Testis (tissue), 2 donors: ENCODE results near the gene CFAP53.

ENCODE experiments used
- POLR2A ChIP-seq: fragments of 450-650 bp; IDR thresholded peaks from one replicate; pipeline ENCODE4 v1.6.1; 2017; ENCODE audit warnings: antibody characterized with exemption, mild to moderate bottlenecking, moderate library complexity
- TF ChIP-seq, protein P1 (sequence below), 3 experiments: fragments of 450-650 bp in 2 of 3; fragments of 200-600 bp in 1 of 3; sonication (generic) in 1 of 3; IDR thresholded peaks; one replicate each; pipeline ENCODE4 v1.5.1; 2016 to 2019; ENCODE audit warnings: antibody characterized with exemption in 3 of 3, mild to moderate bottlenecking in 2 of 3, moderate library complexity in 1 of 3

- TF ChIP-seq, protein P1, sequence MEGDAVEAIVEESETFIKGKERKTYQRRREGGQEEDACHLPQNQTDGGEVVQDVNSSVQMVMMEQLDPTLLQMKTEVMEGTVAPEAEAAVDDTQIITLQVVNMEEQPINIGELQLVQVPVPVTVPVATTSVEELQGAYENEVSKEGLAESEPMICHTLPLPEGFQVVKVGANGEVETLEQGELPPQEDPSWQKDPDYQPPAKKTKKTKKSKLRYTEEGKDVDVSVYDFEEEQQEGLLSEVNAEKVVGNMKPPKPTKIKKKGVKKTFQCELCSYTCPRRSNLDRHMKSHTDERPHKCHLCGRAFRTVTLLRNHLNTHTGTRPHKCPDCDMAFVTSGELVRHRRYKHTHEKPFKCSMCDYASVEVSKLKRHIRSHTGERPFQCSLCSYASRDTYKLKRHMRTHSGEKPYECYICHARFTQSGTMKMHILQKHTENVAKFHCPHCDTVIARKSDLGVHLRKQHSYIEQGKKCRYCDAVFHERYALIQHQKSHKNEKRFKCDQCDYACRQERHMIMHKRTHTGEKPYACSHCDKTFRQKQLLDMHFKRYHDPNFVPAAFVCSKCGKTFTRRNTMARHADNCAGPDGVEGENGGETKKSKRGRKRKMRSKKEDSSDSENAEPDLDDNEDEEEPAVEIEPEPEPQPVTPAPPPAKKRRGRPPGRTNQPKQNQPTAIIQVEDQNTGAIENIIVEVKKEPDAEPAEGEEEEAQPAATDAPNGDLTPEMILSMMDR (IDR thresholded peaks at IDR 0.05), result no peak
- TF ChIP-seq POLR2A, result no peak
These were observed 40.6 kb upstream of the CFAP53 start for GRCh38 chr18:50306944-50307343.
